Calu3 (cell line): Measurements from ENCODE around the gene EZR. TPM values are rescaled to one million over a fixed set of nuclear protein-coding genes. Genes with fewer than 3 reads are reported as not detected.

Experiments
- BruUV-seq: library from RNA; stranded (reverse); fragments of 400-500 nt; replicated peaks from 2 replicates; lab custom pipeline; 2021; lab: Mats Ljungman, UMichigan
- CTCF ChIA-PET: fragments of 300-600 bp; sonication (Branson Sonifier 250); formaldehyde crosslinking; loops from one replicate; lab custom pipeline; 2022; ENCODE audit warnings: antibody characterized with exemption; lab: Charles Lee
- DNase-seq: peaks from one replicate; pipeline ENCODE4 v3.0.0; 2022
- H3K27ac Mint-ChIP-seq: one replicate; pipeline ENCODE4 v1.8.0; 2022; ENCODE audit warnings: mixed read lengths; ENCODE audit not compliant: unreplicated experiment
- H3K27me3 Mint-ChIP-seq: one replicate; pipeline ENCODE4 v1.8.0; 2022; ENCODE audit warnings: mixed read lengths; ENCODE audit not compliant: unreplicated experiment
- H3K36me3 Mint-ChIP-seq: one replicate; pipeline ENCODE4 v1.8.0; 2022; ENCODE audit warnings: mild to moderate bottlenecking, moderate library complexity, mixed read lengths; ENCODE audit not compliant: insufficient read depth, unreplicated experiment
- H3K4me1 Mint-ChIP-seq: one replicate; pipeline ENCODE4 v1.8.0; 2022; ENCODE audit warnings: mild to moderate bottlenecking, low read depth, mixed read lengths; ENCODE audit not compliant: unreplicated experiment
- H3K4me3 Mint-ChIP-seq: one replicate; pipeline ENCODE4 v1.8.0; 2022; ENCODE audit warnings: mild to moderate bottlenecking, low read depth, moderate library complexity, mixed read lengths; ENCODE audit not compliant: unreplicated experiment
- H3K9me3 Mint-ChIP-seq: one replicate; pipeline ENCODE4 v1.8.0; 2022; ENCODE audit warnings: low read depth, mixed read lengths; ENCODE audit not compliant: unreplicated experiment
- CTCF ChIP-seq: fragments of 200-600 bp; IDR thresholded peaks from one replicate; pipeline ENCODE4 v1.8.0; 2022; ENCODE audit warnings: antibody characterized with exemption; ENCODE audit not compliant: unreplicated experiment
- intact Hi-C: fragments of 100-400 bp; cut with micrococcal nuclease; formaldehyde crosslinking; loops from one replicate; pipeline ENCODE4 v1.10.0; 2022; ENCODE audit not compliant: unreplicated experiment
- total RNA-seq: library from RNA; stranded (reverse); gene quantifications from 2 replicates; pipeline ENCODE4 v1.2.3, GENCODE V29; 2022

The EZR gene
- total RNA-seq, 1 experiment from 2014 or later = 935 TPM

DNA sequence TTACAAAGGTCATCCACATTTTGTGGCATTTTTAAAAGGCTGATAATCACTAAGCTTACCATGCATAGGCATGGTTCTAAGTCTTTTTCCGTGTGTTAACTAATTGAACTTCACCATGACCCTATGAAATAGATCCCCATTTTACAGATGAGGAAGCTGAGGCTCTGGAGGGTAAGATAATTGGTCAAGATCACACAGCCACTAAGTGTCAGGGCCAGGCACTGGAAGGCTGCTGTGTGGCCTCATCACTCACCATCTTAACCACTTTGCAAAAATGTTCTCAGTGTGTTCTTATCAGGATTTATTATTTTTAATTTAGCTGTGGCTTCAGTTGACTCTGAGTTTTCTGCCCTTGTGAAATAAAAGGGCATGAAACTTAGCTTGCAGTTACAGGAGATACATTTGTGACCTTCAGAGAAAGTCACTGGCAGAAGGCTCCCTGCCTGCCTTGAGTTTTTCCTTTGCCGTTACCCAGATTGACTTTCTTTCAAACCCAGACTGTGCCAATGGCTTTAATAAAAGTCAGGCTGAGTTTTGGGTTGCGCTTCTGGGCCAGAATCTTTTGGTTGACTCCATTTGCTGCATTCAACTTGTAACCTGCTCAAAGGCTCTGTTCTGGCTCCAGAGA, 82.0 kb downstream of the EZR start:
- peaks cover 39% of the 10 kb centered on the region for H3K36me3 Mint-ChIP-seq
- H3K4me3 Mint-ChIP-seq = no peak overlapping the region
- DNase-seq = no peak
- no peaks in the 10 kb centered on the region for H3K27me3 Mint-ChIP-seq
- H3K4me1 Mint-ChIP-seq = peaks cover 47% of the 10 kb centered on the region
- CTCF ChIA-PET = no interaction called here
- no TSS peak for BruUV-seq
- H3K27ac Mint-ChIP-seq = peak overlapping the region; percentile 92
- TF ChIP-seq CTCF = no peak
- intact Hi-C loops = no loop called here
- peaks cover 4% of the 10 kb centered on the region for H3K9me3 Mint-ChIP-seq

DNA sequence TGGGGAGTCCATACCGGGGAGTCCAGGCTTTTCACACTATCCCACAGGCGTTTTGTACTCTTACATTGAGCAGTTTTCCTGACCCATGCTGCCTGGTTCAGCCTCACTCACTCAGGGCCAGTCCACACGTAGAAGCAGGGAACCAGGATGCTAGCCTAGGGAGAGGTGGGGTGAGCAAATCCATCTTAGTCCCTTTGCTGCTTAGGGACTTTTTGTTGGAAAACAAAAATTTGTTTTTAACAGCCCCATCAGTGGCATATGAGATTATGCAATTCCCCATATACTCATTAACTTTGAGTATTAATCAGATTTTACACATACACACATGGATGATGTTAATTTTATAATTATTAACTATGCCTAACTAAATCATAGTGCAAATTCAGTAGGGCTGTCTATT, 84.2 kb downstream of the EZR start:
- H3K4me1 Mint-ChIP-seq = peaks cover 51% of the 10 kb centered on the region
- BruUV-seq = no TSS peak
- no peak for DNase-seq
- CTCF ChIA-PET = no interaction called here
- H3K36me3 Mint-ChIP-seq = peaks cover 61% of the 10 kb centered on the region
- peak overlapping the region; percentile 92 for H3K27ac Mint-ChIP-seq
- H3K4me3 Mint-ChIP-seq = peak overlapping the region; percentile 29
- intact Hi-C loops = no loop called here
- H3K27me3 Mint-ChIP-seq = no peaks in the 10 kb centered on the region
- peaks cover 6% of the 10 kb centered on the region for H3K9me3 Mint-ChIP-seq
- TF ChIP-seq CTCF = no peak

DNA sequence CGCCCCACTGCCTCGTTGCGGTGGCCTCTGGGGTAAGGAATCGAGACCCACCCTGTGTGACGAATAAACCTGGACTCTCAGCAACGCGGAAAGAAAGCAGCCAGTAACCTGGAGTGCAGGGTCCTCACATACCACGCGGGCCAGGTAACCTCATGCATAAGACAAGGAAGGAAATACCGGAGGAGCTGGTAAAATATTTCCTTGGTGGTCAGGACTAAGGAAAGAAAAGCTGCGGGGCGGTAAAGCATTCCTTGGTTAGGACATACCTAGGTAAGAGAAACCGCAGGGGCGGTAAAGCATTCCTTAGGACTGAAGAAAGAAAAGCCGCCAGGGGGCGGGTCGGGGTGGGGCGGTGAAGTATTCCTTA, 88.6 kb downstream of the EZR start:
- TF ChIP-seq CTCF = no peak
- H3K4me1 Mint-ChIP-seq = peaks cover 19% of the 10 kb centered on the region
- H3K4me3 Mint-ChIP-seq = peak overlapping the region; percentile 11
- DNase-seq = peak; percentile 95
- H3K27me3 Mint-ChIP-seq = no peaks in the 10 kb centered on the region
- H3K36me3 Mint-ChIP-seq = peaks cover 81% of the 10 kb centered on the region
- peak overlapping the region; percentile 87 for H3K27ac Mint-ChIP-seq
- intact Hi-C loops = loop anchor here (1.0 to 5.0 kb wide), 4 partner anchors 10 to 137 kb away; no protein-coding TSS in a partner anchor
- peaks cover 2% of the 10 kb centered on the region for H3K9me3 Mint-ChIP-seq
- CTCF ChIA-PET = interaction anchor here (0.8 to 1.6 kb wide), 5 partner anchors 10 to 139 kb away, joined by 3 to 5 read pairs (median 4); no protein-coding TSS in a partner anchor
- no TSS peak for BruUV-seq

- CTCF ChIA-PET = interaction anchor here (0.8 to 1.6 kb wide), 5 partner anchors 9 to 140 kb away, joined by 3 to 5 read pairs (median 4); no protein-coding TSS in a partner anchor
- intact Hi-C loops = loop anchor here (1.0 to 5.0 kb wide), 4 partner anchors 10 to 137 kb away; no protein-coding TSS in a partner anchor
- H3K4me1 Mint-ChIP-seq = peaks cover 14% of the 10 kb centered on the region
- TSS peak; percentile 65 for BruUV-seq
- H3K9me3 Mint-ChIP-seq = peaks cover 2% of the 10 kb centered on the region
- H3K27me3 Mint-ChIP-seq = no peaks in the 10 kb centered on the region
- H3K36me3 Mint-ChIP-seq = peaks cover 80% of the 10 kb centered on the region
- no peak for TF ChIP-seq CTCF
- peak overlapping the region; percentile 11 for H3K4me3 Mint-ChIP-seq
- H3K27ac Mint-ChIP-seq = peak overlapping the region; percentile 87
- no peak for DNase-seq
Measured at GRCh38 chr6:158729906-158730540, 89.1 kb downstream of the EZR start.
